Stimulated activated CD4-positive, alpha-beta T cell treated with anti-CD3 and anti-CD28 coated beads, Interleukin-1b, Interleukin-23, amount 100 ng/mL, for 4 hours (primary cell): Measurements from ENCODE around the gene CASP12.
"Not testable (repeated sequence)": the region's sequence is repeated elsewhere in the genome, so short reads cannot be mapped to it uniquely, and the experiment has no call there.

Source experiments
- DNase-seq, 2 donors: peaks; one replicate each; pipeline ENCODE4 v3.0.0-alpha.2; 2020; ENCODE audit warnings: low read depth in 2 of 2

CASP12 gene

GRCh38 chr11:104897891-104898684 is at the start of gene CASP12:
Gene CASP12, minus strand, starts transcription at chr11:104898460.
- no peak for DNase-seq

- peak in 1 of 2 donors; percentile 38 for DNase-seq
Measured at GRCh38 chr11:104946907-104947306, 48.6 kb upstream of the CASP12 start.

GRCh38 chr11:104944076-104944475 is 45.8 kb upstream of the CASP12 start:
- DNase-seq, result no peak

DNA sequence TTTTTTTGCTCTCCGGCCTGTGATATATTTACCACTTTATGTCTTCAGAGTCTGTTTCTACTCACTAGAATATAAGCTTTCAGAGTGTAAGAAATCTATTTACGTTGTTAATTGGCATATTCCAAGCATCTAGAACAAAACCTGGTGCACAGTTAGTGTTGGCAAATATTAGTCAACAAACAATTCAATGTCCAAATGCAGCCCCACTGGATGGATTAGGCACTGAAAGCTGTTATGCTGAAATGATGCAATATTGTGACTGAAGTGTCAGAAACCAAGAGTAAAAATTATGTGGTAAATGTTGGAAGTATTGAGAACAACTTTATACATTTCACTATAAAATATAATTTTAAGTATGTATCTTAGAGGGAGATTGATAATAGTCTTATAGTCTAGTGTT is 45.3 kb upstream of the CASP12 start:
- no peak for DNase-seq

- no peak for DNase-seq
Measured at GRCh38 chr11:104934594-104934993, 36.3 kb upstream of the CASP12 start.

DNA sequence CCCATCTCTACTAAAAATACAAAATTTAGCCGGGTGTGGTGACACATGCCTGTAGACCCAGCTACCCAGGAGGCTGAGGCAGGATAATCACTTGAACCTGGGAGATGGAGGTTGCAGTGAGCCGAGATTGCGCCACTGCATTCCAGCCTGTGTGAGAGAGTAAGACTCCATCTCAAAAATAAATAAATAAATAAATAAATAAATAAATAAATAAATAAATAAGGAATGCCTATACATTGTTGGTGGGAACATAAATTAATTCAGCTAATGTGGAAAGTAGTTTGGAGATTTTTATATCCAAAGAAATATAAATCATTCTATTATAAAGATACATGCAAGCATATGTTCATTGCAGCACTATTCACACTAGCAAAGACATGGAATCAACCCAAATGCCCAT is 35.8 kb upstream of the CASP12 start:
- not testable (repeated sequence) for DNase-seq

- no peak for DNase-seq
Measured at GRCh38 chr11:104928811-104929210, 30.6 kb upstream of the CASP12 start.

- no peak for DNase-seq
Measured at GRCh38 chr11:104926771-104927611, 28.7 kb upstream of the CASP12 start.

DNA sequence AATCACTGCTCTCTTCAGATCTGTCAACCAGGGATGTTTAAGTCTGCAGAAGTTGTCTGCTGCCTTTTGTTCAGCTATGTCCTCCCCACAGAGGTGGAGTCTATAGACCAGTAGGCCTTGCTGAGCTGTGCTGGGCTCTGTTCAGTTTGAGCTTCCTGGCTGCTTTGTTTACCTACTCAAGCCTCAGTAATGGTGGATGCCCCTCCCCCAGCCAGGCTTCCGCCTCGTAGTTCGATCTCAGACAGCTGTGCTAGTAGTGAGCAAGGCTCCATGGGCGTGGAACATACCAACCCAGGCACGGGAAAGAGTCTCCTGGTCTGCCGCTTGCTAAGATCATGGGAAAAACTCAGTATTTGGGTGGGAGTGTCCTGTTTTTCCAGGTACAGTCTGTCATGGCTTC is 27.6 kb upstream of the CASP12 start:
- no peak for DNase-seq

GRCh38 chr11:104918113-104918824 is 20.0 kb upstream of the CASP12 start:
- DNase-seq, result no peak

DNA sequence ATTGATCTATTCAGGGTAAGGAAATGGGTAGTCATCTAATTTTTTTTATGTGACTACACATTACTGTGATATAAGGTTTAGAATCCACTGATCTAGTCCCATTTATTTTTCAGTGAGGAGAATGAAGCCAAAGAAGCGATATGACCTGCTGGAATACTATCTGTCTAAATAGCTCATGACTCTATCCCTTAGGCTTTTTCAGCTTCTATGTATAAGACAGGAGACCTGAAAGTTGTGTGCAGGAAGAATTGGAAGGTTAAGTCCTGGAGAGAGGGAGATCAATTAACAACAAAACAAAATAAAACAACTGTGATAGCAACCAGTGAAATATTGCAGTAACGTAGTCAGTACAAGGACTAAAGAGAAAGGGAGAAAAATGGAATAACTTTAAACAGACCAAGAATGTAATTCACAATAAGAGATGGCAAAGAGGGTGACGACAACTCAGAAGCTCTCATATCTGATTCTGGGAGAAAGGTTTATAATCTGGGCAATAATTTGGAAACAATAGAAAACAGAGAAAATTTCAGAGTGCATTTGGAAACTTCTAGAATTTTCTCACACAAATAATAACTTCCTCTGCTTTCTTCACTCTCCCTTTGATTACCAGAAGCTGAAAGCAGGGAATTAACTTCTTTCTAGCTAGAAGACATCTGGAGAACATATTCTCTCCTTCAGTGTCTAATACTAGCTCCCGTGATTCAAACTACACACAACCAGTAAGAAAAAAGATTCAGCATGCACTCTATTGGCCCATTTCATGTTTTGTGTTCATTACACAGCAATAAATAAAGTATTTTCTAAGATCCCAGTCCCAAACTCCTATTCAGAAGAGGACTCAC is 19.2 kb upstream of the CASP12 start:
- DNase-seq, result no peak

DNA sequence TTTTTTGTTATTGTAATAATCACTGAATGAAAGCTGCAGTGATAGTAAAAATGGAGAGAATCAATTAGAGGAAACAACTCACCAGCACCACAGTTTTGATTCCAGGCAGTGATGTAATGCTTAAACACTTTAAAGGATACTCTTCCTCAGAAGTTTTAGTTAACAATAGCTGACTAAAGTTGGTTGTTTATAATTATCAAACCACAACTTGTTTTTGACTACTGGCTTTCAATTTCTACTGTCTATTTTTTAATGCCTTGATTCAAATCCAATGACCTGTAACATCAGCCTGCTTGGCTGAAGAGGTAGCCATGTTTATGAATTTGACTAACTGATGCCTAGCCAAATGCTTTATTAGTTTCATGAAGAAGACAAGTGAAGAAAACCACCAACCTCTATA is 18.2 kb upstream of the CASP12 start:
- DNase-seq, result no peak

DNA sequence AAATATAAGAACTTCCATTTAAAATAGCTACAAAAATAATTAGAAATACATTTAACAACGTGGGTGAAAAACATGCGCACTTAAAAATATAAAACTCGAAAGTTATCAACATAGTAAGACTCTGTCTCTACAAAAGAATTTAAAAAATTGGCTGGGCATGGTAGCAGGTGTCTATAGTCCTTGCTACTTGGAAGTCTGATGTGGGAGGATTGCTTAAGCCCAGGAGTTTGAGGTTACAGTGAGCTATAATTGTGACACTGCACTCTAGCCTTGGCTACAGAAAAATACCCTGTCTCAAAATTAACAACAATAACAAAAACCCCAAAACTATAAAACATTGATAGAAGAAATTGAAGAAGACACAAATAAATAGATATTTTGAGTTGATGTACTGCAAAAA is 13.8 kb upstream of the CASP12 start:
- no peak for DNase-seq

DNA sequence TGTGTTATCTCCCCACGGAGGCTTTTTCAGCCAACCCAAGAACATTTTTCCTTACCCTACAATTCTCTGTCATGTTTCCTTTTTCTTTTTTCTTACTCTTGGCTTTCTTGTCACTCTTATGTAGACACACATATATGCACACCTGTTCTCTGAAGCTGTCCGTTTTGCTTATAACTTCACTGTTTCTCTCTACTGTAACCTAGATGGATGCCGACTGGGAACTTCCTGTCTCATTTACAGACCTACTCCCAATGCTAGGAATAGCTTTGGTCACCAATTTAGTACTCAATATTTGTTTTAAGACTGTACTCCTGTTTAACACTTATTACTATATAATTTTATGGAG is 9.9 kb upstream of the CASP12 start:
- DNase-seq, result no peak

DNA sequence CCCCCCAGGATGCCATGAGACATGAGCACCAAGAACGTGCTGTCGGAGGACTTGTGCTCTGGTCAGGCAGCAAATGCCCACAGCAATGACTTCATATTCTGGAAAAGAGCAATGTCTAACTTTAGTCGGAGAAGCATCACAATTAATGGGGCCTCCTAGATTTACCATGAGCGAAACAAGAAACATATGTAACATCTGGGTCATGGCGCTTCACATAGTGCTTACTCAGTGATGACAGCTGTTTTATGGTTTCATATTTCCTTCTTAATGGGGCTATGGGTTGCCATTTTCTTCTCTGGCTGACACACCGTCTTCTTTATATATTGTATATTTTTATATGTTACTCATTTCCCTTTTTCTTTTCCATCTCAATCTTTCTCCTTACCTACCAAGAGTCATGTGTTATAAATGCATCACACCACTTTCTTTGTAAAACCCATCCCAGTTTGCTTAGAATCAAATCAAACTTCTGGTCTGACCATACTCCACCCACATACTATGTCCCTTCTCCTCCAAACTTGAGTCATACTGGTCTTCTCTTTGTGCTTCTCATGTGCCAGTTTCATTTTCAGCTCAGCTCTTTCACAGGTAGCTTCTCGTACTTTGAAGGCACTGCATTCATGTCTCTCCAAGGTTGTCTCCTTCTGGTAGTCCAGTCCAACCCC is 9.4 kb upstream of the CASP12 start:
- no peak for DNase-seq

DNA sequence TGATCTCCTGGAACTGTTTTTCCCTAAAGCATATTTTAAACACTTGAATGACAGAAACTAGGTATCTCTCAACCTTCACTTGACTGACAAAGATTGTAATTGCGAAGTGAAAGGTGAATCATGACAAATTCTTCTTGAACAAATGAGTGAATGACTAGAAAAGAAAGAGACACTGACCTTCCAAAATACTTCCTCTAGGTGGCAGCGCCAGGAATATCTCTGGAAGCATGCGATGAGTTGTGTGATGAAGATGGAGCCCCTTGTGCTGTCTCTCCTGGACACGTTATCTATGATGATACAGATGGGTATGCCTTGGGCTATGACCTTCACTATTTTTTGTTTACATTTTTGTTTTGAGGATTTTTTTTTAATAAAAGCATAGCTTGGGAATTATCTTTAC is 7.0 kb upstream of the CASP12 start:
- no peak for DNase-seq

- DNase-seq, result no peak
Measured at GRCh38 chr11:104899226-104899625, 966 bp upstream of the CASP12 start.

DNA sequence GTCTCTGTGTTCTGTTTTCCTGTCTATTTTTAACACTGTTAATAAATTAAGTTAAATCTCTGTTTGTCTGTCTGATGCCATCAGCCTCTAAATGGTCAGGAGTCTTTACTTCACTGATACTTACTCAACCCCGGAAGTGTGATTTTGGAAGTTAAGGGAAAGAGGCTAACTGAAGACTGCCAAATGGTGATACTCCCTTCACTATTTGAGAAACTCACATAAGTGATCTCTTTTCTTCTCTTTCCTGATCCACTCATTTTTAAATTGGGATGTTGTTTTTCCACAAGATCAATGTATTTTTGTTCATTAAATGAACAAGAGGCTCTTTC is 389 bp upstream of the CASP12 start:
- no peak for DNase-seq

- DNase-seq, result no peak
Measured at GRCh38 chr11:104895634-104896033, 2.6 kb downstream of the CASP12 start.

DNA sequence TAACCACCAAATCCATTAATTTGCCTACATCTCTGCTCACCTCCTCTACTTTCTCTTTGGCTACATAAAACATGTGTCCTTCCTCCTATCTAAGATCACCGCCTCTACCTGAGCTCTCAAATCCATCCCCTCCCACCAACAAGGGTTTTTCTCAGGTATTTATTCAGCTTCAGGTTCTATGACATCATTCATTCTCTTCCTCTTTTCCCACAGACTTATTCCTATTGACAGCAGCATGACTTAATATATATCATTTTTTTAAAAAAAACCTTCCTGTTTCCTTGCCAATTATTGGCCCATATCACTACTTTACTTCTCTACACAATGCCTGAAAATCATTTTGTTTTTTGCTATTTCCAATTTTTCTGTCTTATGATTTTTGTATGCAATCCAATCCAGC is 4.4 kb downstream of the CASP12 start:
- no peak for DNase-seq
